Stimulated activated CD8-positive, alpha-beta memory T cell treated with anti-CD3 and anti-CD28 coated beads, Interleukin-2, amount 100 ng/mL, for 48 hours (primary cell): Measurements from ENCODE around the gene CERS5.
A peak's percentile ranks its signal among the peaks of the same experiment; 100 is the strongest.
"Not testable (repeated sequence)": the region's sequence is repeated elsewhere in the genome, so short reads cannot be mapped to it uniquely, and the experiment has no call there.

ENCODE experiments used
- DNase-seq, 2 donors: peaks; one replicate each; pipeline ENCODE4 v3.0.0-alpha.2; 2020; ENCODE audit warnings: low read depth in 2 of 2

Gene CERS5

DNA sequence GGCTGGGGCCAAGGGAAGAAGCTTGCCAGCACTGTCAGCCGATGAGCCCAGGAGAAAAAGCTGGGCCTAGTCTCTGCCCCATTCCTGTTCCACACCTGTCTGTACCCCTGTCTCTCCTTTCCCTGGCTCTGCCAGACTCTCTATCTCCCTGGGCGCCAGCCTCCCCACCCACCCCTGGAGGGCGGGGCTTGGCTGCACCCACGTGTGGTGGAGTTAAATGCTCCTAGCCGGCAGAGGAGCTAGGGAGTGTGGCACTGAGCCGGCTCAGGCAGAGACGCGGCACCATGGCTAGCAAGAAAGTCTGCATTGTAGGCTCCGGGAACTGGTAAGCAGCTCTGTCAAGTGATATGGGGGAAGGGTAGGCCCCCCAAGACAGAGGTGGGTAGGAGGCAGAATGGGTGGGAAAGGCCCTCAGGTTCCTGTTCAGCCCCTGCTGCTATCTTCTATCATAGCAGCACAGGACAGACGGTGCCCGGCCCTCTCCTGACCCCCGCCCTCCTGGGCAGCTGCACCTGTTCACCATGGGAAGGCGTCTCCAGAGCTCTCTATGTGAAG lies 63.3 kb downstream of the CERS5 start, which contains the start of gene GPD1:
GPD1 (plus strand) TSS at position 242 of the 555 bp plus-strand sequence; CDS start at position 285, 43 bp downstream.
- peak in 1 of 2 donors; percentile 22 for DNase-seq

- DNase-seq: no peak
Observed at GRCh38 chr12:50103351-50103750, 63.8 kb downstream of the CERS5 start.

- no peak for DNase-seq
Observed at GRCh38 chr12:50102646-50103309, 64.4 kb downstream of the CERS5 start.

DNA sequence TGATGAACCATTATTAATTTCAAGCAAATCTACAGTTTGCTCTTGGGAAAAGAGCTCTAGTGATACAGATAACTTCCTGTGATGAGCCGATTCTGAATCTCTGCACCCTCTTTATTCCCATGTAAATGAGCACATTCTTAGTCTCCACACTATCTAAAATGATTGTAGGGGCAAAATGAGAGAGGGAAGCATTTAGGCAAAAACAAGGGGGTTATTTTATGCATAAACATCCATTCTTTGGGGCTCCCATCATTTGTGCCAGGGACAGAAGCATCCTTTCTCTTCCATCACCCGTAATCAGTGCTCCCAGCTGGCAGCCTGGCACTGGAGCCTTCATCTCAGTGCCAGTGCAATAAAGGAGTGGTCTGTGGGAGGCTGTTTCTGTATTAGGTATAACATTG lies 65.0 kb downstream of the CERS5 start:
- DNase-seq: no peak

DNA sequence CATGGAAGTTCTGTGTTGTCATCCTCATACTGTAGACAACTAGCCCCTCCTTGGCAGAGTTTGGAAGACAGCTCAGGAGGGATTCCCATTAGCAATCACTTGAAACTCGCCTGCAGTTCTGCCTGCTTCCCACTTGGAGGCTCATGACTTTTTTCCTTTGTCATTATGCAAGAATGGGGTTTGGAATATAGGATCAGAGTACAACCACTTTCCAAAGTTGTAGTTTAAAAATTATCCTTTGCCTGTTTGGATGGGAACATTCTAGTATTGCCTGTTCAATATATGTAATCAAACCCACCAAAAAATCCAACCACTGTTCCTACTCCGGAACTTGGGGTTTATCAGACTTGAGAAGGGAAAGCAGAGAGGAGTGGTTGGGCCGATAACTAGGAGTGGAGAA lies 65.5 kb downstream of the CERS5 start:
- no peak for DNase-seq

DNA sequence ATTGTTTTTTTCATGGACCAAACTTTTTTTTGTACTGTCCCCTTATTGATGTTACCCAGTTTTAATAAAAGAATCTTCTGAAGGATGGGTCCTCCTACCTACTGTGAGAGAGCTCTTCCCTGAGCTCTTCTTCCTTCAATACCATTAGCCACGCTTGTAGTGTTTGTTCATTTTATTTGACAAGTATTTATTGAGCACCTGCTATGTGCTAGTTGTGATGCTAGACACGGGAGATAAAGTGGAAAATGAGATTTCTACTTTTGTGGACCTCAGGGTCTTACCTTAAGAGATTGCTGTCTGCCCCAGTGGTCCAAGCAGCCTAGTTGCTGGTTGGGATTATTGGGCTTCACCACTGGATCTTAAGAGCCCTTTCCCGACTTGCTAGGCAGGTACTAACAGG lies 66.6 kb downstream of the CERS5 start:
- no peak for DNase-seq

GRCh38 chr12:50099302-50100008 lies 67.7 kb downstream of the CERS5 start:
- no peak for DNase-seq

DNA sequence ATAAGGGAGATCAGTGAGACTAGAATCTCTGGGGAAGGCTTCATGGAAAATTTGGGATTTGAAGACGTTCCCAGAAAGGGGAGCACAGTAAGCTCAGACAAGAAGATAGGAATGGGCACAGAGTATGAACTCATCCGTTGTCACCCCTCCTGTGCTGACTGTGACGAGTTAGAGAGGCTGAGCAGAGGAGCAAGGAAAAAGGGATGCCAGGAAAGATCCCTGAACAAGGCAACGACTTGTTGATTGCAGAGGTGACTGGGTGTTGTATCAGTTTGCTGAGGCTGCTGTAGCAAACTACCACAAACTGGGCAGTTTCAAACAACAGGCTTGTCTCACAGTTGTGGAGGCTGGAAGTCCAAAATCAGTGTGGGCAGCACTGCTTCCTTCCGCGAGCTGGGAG lies 69.2 kb downstream of the CERS5 start:
- no peak for DNase-seq

GRCh38 chr12:50090391-50090790 lies 76.8 kb downstream of the CERS5 start:
- no peak for DNase-seq

- no peak for DNase-seq
Observed at GRCh38 chr12:50089730-50090129, 77.4 kb downstream of the CERS5 start.

GRCh38 chr12:50088577-50089335 lies 78.4 kb downstream of the CERS5 start:
- DNase-seq: peak in 1 of 2 donors; percentile 31

DNA sequence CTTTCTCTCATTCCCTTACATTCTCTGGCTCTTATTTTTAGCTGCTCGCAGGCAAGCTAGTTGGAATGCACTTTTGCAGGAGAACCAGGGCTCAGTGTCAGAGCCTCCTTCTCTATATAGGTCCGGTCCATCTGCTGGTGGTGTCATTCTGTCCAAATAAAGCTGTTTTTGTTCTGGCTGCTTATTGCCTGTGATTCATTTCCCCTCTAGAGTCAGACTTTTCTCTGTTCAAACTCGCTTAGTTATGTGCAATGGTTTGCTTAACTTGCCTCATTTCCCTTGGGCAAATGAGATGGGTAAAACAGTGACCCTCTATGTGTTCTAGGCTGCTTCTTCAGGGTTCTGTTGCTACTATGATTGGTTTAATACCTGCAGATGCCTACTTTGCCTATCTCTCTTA lies 79.2 kb downstream of the CERS5 start:
- no peak for DNase-seq

- DNase-seq: no peak
Observed at GRCh38 chr12:50087151-50087550, 80.0 kb downstream of the CERS5 start.

- no peak for DNase-seq
Observed at GRCh38 chr12:50086148-50086547, 81.0 kb downstream of the CERS5 start.

DNA sequence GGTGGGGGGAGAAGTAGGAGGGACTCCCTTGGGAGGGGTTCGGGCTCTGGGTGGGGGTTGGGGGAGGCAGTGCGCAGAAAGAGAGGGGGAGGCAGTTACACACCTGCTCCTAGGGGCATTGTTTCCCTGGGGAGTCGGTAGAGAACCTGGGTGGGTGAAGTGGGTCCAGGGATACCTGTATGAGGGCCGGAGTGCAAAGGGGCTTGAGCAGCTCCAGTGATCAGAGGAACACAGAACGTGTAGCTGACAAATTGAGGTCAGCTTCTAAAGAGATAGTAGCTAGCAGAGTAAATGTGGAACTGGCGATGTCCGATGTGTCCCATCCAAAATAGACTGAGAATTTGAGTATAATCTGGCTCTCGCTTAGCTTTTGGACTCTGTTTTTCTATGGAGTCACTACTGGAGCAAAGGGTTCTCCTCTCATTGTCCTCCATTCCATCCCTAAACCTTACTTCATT lies 81.5 kb downstream of the CERS5 start:
- no peak for DNase-seq

- peak; percentile 81 to 85 for DNase-seq
Observed at GRCh38 chr12:50084775-50085614, 82.2 kb downstream of the CERS5 start, which contains the start of gene SMARCD1. TSS of gene SMARCD1 (plus strand) at chr12:50085342. CDS start at chr12:50085370, 28 bp downstream.

DNA sequence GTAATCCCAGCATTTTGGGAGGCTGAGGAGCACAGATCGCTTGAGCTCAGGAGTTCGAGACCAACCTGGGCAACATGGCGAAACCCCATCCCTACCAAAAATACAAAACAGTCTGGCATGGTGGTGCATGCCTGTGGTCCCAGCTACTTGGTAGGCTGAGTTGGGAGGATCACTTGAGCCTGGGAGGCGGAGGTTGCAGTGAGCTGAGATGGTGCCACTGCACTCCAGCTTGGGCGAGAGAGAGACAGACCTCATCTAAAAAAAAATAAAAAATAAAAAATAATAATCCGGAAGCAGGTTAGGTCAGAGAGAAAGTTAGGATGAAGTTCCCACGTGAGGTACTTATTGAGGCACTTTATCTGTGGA lies 82.8 kb downstream of the CERS5 start:
- DNase-seq: not testable (repeated sequence)

- DNase-seq: no peak
Observed at GRCh38 chr12:50083301-50083700, 83.9 kb downstream of the CERS5 start.

DNA sequence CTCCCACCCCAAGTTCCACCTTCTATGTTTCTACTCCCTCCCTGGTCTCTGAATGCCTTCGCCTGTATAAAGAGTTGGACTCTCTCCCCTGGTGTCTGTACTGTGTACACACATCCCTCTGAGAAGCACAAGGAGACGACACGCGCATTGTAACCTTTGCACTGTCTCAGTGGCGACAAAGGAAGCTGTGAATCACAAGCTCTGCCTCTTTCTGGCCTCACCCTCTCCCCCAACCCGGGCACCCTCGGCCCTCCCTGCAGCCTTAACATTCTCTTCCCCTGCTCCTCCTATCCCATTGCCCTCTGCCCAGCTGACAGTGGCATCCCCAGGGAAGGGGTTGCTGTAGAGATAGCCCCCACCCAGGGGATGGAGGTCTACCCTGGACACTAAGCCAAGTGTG lies 84.5 kb downstream of the CERS5 start:
- no peak for DNase-seq

DNA sequence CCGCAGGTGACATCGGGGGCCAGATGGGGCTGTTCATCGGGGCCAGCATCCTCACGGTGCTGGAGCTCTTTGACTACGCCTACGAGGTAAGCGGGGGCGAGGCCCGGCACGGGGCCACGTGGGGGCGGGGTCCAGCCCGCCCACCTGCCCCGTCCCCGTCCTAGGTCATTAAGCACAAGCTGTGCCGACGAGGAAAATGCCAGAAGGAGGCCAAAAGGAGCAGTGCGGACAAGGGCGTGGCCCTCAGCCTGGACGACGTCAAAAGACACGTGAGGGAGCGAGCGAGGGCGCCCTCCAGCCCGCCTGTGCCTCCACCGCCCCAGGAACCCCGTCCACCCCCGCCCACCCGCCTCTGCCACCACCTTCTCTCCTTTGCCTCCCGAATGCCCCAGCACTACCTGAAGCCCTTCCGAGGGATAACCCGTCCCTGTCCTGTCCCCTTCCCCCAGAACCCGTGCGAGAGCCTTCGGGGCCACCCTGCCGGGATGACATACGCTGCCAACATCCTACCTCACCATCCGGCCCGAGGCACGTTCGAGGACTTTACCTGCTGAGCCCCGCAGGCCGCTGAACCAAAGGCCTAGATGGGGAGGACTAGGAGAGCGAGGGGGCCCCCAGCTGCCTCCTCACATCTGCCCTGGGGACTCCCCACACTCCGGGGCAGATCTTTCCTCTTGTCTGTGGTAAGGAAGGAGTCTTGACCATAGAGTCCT lies 85.9 kb downstream of the CERS5 start:
- no peak for DNase-seq

DNA sequence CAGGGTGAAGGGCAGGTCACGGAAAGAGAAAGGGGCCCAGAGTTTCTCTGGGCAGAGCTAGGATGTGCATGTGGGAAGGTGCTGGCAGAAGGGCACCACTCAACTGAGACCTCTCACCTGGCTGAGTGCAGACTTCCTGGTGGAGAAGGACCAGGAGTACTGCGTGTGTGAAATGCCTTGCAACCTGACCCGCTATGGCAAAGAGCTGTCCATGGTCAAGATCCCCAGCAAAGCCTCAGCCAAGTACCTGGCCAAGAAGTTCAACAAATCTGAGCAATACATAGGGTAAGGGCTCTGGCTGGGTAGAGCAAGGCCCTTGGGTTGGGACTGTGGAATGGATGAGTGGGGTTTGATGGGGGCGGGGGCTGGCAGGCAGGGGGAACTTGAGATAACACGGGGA lies 87.4 kb downstream of the CERS5 start:
- no peak for DNase-seq
